ENCODE results near the gene MAP6D1. TPM values are rescaled to one million over a fixed set of nuclear protein-coding genes. Genes with fewer than 3 reads are reported as not detected.
A peak's percentile ranks its signal among the peaks of the same experiment; 100 is the strongest.

The MAP6D1 gene
- total and polyA plus RNA-seq, 2 of the 4 experiments (the other 2 are of a cell fraction): 2.7 to 5.2 TPM

DNA sequence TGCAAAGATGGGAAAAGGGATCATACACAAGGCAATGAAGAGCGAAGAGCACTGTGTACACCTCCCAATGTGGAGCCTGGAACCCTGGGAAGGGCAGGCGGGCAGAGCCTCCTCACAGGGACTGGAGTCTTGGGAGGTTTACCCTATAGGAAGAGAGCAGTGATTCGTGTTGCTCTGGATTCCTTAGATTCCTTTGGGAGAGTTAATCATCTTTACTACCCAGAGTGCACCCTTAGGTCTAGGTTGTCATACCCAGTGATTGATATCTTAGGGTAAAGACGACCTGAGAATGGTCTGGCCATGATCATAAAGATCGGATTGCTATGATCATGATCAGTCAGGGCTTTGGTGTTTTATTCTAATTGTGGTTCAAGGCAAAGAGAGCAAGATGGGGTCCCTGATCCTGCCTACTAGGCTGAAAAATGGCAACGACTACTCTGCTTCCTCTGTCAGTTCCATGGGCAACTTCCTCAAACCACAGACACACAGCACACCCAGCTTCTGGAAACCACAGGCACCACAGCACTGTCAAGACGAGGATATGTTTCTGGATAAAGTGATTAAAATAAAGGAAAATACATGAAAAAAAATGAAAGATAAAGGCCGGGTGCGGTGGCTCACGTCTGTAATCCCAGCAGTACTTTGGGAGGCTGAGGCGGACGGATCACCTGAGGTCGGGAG is 20.4 kb upstream of the MAP6D1 start:
- Histone ChIP-seq H4K8ac (ENCODE audit: low read depth in 2 of 2, low read length in 2 of 2) (peak overlapping the region in 1 of 2 experiments; percentile 19; a peak in 1 of 4 replicates), H4K20me1 (ENCODE audit: insufficient read depth, low read length) (0 out of 2 replicates have a peak, but pooled peaks cover 3% of the 10 kb centered on the region), H2BK20ac (ENCODE audit: low read depth, low read length) (peak overlapping the region; percentile 55; the same call in 1 of the 2 replicates), H3K18ac (ENCODE audit: low read depth, low read length) (0 out of 2 replicates have a peak overlapping the region, but pooled peaks have one; percentile 1), H3K14ac (replicated peaks; ENCODE audit: low read depth, low read length) (peak overlapping the region; percentile 49), H3K79me1 (ENCODE audit: low read depth in 1 of 2, low read length in 2 of 2) (peaks cover 12 to 15% of the 10 kb centered on the region in 2 experiments), H2BK5ac (ENCODE audit: low read depth, low read length, poor library complexity, severe bottlenecking) (peak overlapping the region; percentile 61), H3K27ac (ENCODE audit: insufficient read depth, low read length) (peak overlapping the region; percentile 37; the same call in 1 of the 2 replicates), H3K4me1 (ENCODE audit: control insufficient read depth, insufficient read depth, low read length) (peaks cover 8% of the 10 kb centered on the region), H3K4ac (ENCODE audit: low read depth, low read length) (peak overlapping the region; percentile 40), H2AFZ (replicated peaks; ENCODE audit: low read length, poor library complexity) (no peak overlapping the region), H3K4me3 (ENCODE audit: insufficient read depth, low read depth, low read length) (no peak overlapping the region), H3K23ac (ENCODE audit: low read depth, low read length) (no peak overlapping the region), H3K4me2 (ENCODE audit: low read depth, low read length) (no peak overlapping the region), H3K9ac (ENCODE audit: low read depth, low read length) (no peak overlapping the region), H3K27me3 (ENCODE audit: control insufficient read depth, insufficient read depth, low read length) (no peaks in the 10 kb centered on the region), H2AK9ac (replicated peaks; ENCODE audit: low read depth, low read length, poor library complexity) (no peak overlapping the region), H2AK5ac (ENCODE audit: low read depth, low read length) (peak overlapping the region; percentile 85), H3K9me3 (ENCODE audit: control insufficient read depth, insufficient read depth, low read length) (no peaks in the 10 kb centered on the region), H4K5ac (ENCODE audit: low read depth, low read length) (no peak overlapping the region), H2BK120ac (ENCODE audit: low read depth, low read length) (peak overlapping the region; percentile 67; the same call in 1 of the 2 replicates), H2BK15ac (ENCODE audit: low read depth, low read length) (no peak overlapping the region; the same call in 2 of the 3 replicates), H3K56ac (ENCODE audit: extremely low read depth, insufficient read depth, low read length) (no peak overlapping the region), H3K9me1 (ENCODE audit: insufficient read depth, low read length) (peaks cover 9% of the 10 kb centered on the region; the same call in 1 of the 2 replicates), H4K91ac (ENCODE audit: insufficient read depth, low read depth, low read length) (peak overlapping the region; percentile 50), H3K36me3 (ENCODE audit: control insufficient read depth, insufficient read depth, low read length) (peaks cover 21% of the 10 kb centered on the region)
- TF ChIP-seq FOS (IDR thresholded peaks at IDR 0.05; ENCODE audit: low read depth, low read length): no peak
- TF ChIP-seq RAD21 (IDR thresholded peaks at IDR 0.05; ENCODE audit: low read length): no peak
- no peak for TF ChIP-seq CEBPB (IDR thresholded peaks at IDR 0.05; ENCODE audit: low read depth, low read length)
- TF ChIP-seq MAFK (IDR thresholded peaks at IDR 0.05; ENCODE audit: low read depth, low read length): no peak
- TF ChIP-seq RCOR1 (IDR thresholded peaks at IDR 0.05; ENCODE audit: insufficient replicate concordance, low read length): no peak
- no peak for TF ChIP-seq CHD1 (IDR thresholded peaks at IDR 0.05; ENCODE audit: low read depth, low read length)
- TF ChIP-seq, protein P1, sequence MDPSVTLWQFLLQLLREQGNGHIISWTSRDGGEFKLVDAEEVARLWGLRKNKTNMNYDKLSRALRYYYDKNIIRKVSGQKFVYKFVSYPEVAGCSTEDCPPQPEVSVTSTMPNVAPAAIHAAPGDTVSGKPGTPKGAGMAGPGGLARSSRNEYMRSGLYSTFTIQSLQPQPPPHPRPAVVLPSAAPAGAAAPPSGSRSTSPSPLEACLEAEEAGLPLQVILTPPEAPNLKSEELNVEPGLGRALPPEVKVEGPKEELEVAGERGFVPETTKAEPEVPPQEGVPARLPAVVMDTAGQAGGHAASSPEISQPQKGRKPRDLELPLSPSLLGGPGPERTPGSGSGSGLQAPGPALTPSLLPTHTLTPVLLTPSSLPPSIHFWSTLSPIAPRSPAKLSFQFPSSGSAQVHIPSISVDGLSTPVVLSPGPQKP (IDR thresholded peaks at IDR 0.05; ENCODE audit: borderline replicate concordance, low read depth, low read length): no peak
- TF ChIP-seq, protein P2, sequence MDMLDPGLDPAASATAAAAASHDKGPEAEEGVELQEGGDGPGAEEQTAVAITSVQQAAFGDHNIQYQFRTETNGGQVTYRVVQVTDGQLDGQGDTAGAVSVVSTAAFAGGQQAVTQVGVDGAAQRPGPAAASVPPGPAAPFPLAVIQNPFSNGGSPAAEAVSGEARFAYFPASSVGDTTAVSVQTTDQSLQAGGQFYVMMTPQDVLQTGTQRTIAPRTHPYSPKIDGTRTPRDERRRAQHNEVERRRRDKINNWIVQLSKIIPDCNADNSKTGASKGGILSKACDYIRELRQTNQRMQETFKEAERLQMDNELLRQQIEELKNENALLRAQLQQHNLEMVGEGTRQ (IDR thresholded peaks at IDR 0.05; ENCODE audit: low read depth, low read length): no peak
- no peak for TF ChIP-seq RFX5 (IDR thresholded peaks at IDR 0.05; ENCODE audit: low read depth, low read length)
- no peak for TF ChIP-seq MAZ (IDR thresholded peaks at IDR 0.05; ENCODE audit: borderline replicate concordance, low read depth, low read length)
- no peak for TF ChIP-seq POLR2A (IDR thresholded peaks at IDR 0.05; ENCODE audit: low read depth, low read length)
- TF ChIP-seq NFE2L2 (IDR thresholded peaks at IDR 0.05; ENCODE audit: low read depth, low read length): no peak
- TF ChIP-seq SMC3 (IDR thresholded peaks at IDR 0.05; ENCODE audit: low read depth, low read length): no peak
- TF ChIP-seq, protein P3, sequence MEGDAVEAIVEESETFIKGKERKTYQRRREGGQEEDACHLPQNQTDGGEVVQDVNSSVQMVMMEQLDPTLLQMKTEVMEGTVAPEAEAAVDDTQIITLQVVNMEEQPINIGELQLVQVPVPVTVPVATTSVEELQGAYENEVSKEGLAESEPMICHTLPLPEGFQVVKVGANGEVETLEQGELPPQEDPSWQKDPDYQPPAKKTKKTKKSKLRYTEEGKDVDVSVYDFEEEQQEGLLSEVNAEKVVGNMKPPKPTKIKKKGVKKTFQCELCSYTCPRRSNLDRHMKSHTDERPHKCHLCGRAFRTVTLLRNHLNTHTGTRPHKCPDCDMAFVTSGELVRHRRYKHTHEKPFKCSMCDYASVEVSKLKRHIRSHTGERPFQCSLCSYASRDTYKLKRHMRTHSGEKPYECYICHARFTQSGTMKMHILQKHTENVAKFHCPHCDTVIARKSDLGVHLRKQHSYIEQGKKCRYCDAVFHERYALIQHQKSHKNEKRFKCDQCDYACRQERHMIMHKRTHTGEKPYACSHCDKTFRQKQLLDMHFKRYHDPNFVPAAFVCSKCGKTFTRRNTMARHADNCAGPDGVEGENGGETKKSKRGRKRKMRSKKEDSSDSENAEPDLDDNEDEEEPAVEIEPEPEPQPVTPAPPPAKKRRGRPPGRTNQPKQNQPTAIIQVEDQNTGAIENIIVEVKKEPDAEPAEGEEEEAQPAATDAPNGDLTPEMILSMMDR (conservative IDR thresholded peaks at IDR 0.05; ENCODE audit: low read depth, low read length): no peak
- TF ChIP-seq MXI1 (IDR thresholded peaks at IDR 0.05; ENCODE audit: borderline replicate concordance, low read depth, low read length): no peak
- BruUV-seq (replicated peaks): no TSS peak
- ChIA-PET POLR2A (ENCODE audit: unreplicated experiment) (no interaction called here), CTCF (no interaction called here)
- ATAC-seq (ENCODE audit: low read depth) (peak; percentile 82), DNase-seq (peak; percentile 31)
- in situ Hi-C loops (cut with MboI; ENCODE audit: low sequenced_read_pairs): no loop called here
- no CpG with 5 or more reads among the region's 13 CpGs for WGBS, 2 experiments (ENCODE audit: extremely low coverage in 2 of 2, insufficient read length in 1 of 2)
- dilution Hi-C loops (cut with HindIII; ENCODE audit: low sequenced_read_pairs, unreplicated experiment): no loop called here
- intact Hi-C loops (cut with micrococcal nuclease): no loop called here

Data from IMR-90 (cell line).